Endothelial cell (in vitro differentiated cells): ENCODE results near the gene MYCN. TPM values are rescaled to one million over a fixed set of nuclear protein-coding genes. Genes with fewer than 3 reads are reported as not detected.

Experiments used
- DNase-seq: peaks from one replicate; pipeline ENCODE4 v3.0.0; 2021; ENCODE audit warnings: low spot score
- H3K27ac Mint-ChIP-seq: one replicate; pipeline ENCODE4 v1.8.0; 2021; ENCODE audit warnings: mixed read lengths, inconsistent platforms; ENCODE audit not compliant: unreplicated experiment
- H3K27me3 Mint-ChIP-seq: one replicate; pipeline ENCODE4 v1.8.0; 2021; ENCODE audit warnings: mild to moderate bottlenecking, moderate library complexity, mixed read lengths, inconsistent platforms; ENCODE audit not compliant: unreplicated experiment
- H3K36me3 Mint-ChIP-seq: one replicate; pipeline ENCODE4 v1.8.0; 2021; ENCODE audit warnings: mild to moderate bottlenecking, low read depth, mixed read lengths, inconsistent platforms; ENCODE audit not compliant: unreplicated experiment
- H3K4me1 Mint-ChIP-seq: one replicate; pipeline ENCODE4 v1.8.0; 2021; ENCODE audit warnings: mild to moderate bottlenecking, mixed read lengths, inconsistent platforms; ENCODE audit not compliant: unreplicated experiment
- H3K4me3 Mint-ChIP-seq: one replicate; pipeline ENCODE4 v1.8.0; 2021; ENCODE audit warnings: mild to moderate bottlenecking, mixed read lengths, inconsistent platforms; ENCODE audit not compliant: unreplicated experiment
- H3K9me3 Mint-ChIP-seq: one replicate; pipeline ENCODE4 v1.8.0; 2021; ENCODE audit warnings: mixed read lengths, inconsistent platforms; ENCODE audit not compliant: unreplicated experiment
- total RNA-seq: library from RNA; stranded (reverse); fragmentation: NEBNext Ultra II Directional; extraction: Animal tissue kit (Norgen Biotek cat#: 25700); gene quantifications from one replicate; pipeline ENCODE4 v1.2.1, GENCODE V29; 2021; ENCODE audit not compliant: unreplicated experiment
- TF ChIP-seq, protein P1 (sequence below): fragments of 200-600 bp; sonication (generic); IDR thresholded peaks from one replicate; pipeline ENCODE4 v1.5.0; 2021; ENCODE audit warnings: antibody characterized with exemption; ENCODE audit not compliant: unreplicated experiment

The MYCN gene
- total RNA-seq, 1 donor from 2014 or later = 8.5 TPM

DNA sequence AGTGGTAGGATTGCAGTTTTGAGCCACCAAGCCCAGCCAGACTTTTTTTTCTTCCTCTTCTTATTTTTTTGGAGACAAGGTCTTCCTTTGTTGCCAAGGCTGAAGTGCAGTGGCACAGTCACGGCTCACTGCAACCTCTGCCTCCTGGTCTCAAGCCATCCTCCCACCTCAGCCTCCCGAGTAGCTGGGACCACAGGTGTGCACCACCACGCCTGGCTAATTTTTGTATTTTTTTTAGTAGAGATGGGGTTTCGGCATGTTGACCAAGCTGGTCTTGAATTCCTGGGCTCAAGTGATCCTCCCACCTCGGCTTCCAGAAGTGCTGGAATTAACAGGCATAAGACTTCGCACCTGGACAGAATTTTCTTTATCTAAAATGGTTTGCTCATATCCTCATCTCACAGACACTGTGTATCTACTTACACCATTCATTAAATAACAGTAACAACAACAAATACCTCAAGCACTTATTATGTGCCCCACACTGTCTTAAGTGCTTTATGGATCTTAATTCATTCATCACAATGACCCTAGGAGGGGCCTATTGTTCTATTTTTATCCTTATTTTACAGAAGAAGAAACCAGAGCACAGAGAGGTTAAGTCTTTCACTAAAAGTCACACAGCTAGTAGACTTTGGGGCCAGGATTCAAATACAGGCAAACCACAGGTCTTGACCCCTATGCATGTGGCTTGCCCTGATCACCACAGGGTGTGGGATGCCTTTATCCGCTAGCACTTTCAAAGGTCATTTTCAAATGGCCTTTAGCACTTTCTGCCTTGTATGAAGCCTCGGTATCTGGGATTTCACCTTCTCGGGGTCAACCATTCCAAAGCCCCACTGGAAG lies 39.6 kb downstream of the MYCN start:
- Mint-ChIP-seq H3K27me3 (peaks cover 2% of the 10 kb centered on the region), H3K4me3 (no peak overlapping the region), H3K4me1 (peaks cover 17% of the 10 kb centered on the region), H3K9me3 (no peaks in the 10 kb centered on the region), H3K36me3 (no peaks in the 10 kb centered on the region), H3K27ac (no peak overlapping the region)
- TF ChIP-seq, protein P1, sequence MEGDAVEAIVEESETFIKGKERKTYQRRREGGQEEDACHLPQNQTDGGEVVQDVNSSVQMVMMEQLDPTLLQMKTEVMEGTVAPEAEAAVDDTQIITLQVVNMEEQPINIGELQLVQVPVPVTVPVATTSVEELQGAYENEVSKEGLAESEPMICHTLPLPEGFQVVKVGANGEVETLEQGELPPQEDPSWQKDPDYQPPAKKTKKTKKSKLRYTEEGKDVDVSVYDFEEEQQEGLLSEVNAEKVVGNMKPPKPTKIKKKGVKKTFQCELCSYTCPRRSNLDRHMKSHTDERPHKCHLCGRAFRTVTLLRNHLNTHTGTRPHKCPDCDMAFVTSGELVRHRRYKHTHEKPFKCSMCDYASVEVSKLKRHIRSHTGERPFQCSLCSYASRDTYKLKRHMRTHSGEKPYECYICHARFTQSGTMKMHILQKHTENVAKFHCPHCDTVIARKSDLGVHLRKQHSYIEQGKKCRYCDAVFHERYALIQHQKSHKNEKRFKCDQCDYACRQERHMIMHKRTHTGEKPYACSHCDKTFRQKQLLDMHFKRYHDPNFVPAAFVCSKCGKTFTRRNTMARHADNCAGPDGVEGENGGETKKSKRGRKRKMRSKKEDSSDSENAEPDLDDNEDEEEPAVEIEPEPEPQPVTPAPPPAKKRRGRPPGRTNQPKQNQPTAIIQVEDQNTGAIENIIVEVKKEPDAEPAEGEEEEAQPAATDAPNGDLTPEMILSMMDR = no peak
- no peak for DNase-seq

DNA sequence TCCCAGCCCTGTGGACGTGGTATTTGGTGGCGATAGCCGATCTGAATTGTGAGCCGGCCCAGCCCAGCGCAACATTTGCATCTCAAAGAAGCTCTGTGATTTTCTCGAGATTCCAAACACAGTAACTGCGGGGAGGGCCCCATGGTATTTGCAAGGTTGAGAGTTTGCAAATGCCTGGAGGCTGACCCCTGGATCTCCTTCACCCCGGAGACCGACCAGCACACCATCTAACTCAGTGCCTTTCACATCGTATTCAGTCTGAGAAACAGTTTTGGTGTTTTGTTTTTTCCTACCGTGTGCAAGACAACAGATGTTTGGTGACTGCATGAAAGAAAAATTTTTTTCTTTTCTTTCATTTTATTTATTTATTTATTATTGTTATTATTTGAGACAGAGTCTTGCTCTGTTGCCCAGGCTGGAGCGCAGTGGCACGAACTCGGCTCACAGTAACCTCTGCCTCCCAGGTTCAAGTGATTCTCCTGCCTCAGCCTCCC lies 40.3 kb downstream of the MYCN start:
- Mint-ChIP-seq H3K4me1 (peaks cover 17% of the 10 kb centered on the region), H3K27me3 (peaks cover 2% of the 10 kb centered on the region), H3K27ac (no peak overlapping the region), H3K4me3 (no peak overlapping the region), H3K9me3 (no peaks in the 10 kb centered on the region), H3K36me3 (no peaks in the 10 kb centered on the region)
- no peak for DNase-seq
- TF ChIP-seq, protein P1 = no peak

DNA sequence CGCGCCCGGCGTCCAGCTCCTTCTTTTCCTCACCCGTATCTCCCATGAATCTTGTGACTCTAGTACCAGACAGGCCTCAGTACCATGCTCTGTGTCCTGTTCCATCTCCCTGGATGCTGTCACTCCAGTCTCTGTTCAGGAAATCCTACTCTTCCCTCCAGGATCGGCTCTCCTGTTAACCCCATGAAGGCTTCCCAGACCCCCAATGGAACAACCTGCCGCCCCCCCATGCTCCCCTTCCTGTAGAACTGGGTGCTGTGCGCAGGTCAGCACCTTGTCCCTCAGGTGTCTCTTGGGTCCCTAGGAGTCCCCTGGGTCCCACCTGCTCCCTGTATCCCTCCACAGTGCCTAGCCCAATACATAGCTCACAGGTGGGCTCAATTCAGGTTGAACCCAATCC lies 41.3 kb downstream of the MYCN start:
- no peak for DNase-seq
- TF ChIP-seq, protein P1 = no peak
- Mint-ChIP-seq H3K36me3 (no peaks in the 10 kb centered on the region), H3K4me3 (no peak overlapping the region), H3K9me3 (no peaks in the 10 kb centered on the region), H3K27me3 (peaks cover 2% of the 10 kb centered on the region), H3K27ac (no peak overlapping the region), H3K4me1 (peaks cover 17% of the 10 kb centered on the region)

DNA sequence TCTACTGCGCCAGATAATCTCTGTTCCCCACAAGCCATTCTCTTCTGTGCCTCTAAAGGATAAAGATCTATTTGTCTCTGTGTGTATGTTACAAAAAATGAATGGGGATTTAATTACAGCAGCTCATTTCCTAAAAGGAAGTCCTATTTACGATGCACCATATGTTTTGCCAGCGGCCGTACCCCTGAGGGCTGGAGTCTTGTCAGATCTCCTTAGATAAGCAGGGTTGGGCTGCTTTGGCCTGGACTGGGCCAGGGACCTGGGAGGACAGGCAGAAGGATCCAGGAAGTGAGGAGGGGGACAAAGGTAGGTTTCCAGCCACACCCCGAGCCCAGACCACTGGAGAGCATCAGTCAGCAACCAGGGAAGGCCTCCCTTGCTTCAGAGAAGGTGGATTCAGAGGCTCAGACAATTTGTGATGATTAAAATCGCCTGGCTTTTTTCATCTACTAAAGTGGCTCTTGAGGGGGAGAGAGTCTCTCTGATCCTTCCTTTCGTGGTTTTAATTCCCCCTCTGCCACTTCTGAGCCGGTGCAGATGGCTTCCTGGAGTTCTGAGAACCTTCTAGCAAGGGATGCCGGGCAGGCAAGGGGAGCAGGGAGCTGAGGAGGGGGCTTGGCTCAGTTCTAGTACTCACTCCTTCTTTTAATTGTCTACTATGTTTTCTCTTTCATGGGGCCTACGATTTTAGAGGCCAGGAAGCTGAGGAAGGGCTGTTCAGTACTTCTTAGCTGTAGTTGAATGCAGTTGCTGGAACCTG lies 42.1 kb downstream of the MYCN start:
- Mint-ChIP-seq H3K27ac (no peak overlapping the region), H3K36me3 (no peaks in the 10 kb centered on the region), H3K27me3 (peaks cover 4% of the 10 kb centered on the region), H3K4me3 (no peak overlapping the region), H3K9me3 (no peaks in the 10 kb centered on the region), H3K4me1 (peaks cover 17% of the 10 kb centered on the region)
- no peak for DNase-seq
- TF ChIP-seq, protein P1 = no peak
